ENCODE data around the gene GAS5.
A peak's percentile ranks its signal among the peaks of the same experiment; 100 is the strongest.

Gene GAS5

GRCh38 chr1:173824315-173825081, 43.3 kb downstream of the GAS5 start, which contains the start of the genes CENPL and DARS2:
TSS of gene CENPL (minus strand) at chr1:173824883. CDS start at chr1:173811299, 13,584 bp downstream.
TSS of gene DARS2 (plus strand) at chr1:173824673. CDS start at chr1:173825230, 557 bp downstream.
- DNase-seq (ENCODE audit: low read depth) = peak; percentile 79

- no peak for DNase-seq (ENCODE audit: low read depth)
Observed at GRCh38 chr1:173823781-173824314, 43.9 kb downstream of the GAS5 start.

- no peak for DNase-seq (ENCODE audit: low read depth)
Observed at GRCh38 chr1:173821680-173822079, 46.1 kb downstream of the GAS5 start.

GRCh38 chr1:173818459-173818858, 49.3 kb downstream of the GAS5 start:
- no peak for DNase-seq (ENCODE audit: low read depth)
